Stimulated activated CD4-positive, alpha-beta T cell treated with anti-CD3 and anti-CD28 coated beads, Interleukin-4, amount 100 ng/mL, for 48 hours (primary cell): ENCODE measurements around the gene MRPS18C.

Experiments
- DNase-seq, 2 donors: peaks; one replicate each; pipeline ENCODE4 v3.0.0-alpha.2; 2020; ENCODE audit warnings: low read depth in 2 of 2

MRPS18C gene

GRCh38 chr4:83455281-83456183, at the start of gene MRPS18C, which contains the start of gene HELQ:
TSS of gene MRPS18C (plus strand) at chr4:83456058. CDS start at chr4:83456078, 20 bp downstream.
TSS of gene HELQ (minus strand) at chr4:83455823. CDS start at chr4:83455693, 130 bp downstream.
- peak; percentile 84 to 92 for DNase-seq

DNA sequence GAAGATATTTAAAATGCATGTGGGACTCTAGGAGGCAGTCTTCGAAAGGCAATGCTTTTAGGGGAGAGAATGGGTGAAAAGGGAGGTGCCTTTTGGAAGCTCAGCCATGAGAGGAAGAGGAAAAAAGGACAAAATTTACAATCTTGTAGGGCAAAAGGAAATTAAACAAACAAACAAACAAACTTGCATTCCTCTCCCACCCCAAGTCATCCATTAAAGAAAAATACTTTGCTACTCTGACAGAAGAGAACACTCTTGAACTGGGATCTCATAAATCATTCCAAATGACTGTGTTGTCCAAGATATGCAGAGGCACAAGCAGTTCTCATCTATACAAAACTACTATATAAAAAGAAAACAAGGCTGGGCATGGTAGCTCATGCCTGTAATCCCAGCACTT, 47.0 kb upstream of the MRPS18C start:
- DNase-seq, result no peak

DNA sequence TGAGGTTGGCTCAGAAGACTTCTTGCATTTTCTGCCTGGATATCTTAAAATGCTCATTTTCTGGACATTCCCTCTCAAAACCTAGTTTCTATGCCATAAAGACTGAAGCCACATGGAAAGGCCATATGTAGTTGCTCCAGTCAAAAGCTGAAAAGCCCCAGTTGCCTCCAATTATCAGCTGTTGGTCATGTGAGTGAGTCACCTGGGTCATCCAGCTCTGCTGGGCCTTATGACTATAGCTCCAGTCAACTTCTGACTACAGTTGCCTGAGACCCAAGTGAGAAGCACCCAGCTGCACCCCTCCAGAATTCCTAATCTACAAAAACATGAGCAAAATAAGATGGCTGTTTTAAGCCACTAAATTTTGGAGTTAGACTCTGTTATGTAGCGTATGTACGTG, 42.2 kb upstream of the MRPS18C start:
- no peak for DNase-seq

GRCh38 chr4:83417566-83417965, 38.3 kb upstream of the MRPS18C start:
- no peak for DNase-seq

- DNase-seq, result no peak
Observed at GRCh38 chr4:83418211-83418610, 37.6 kb upstream of the MRPS18C start.

DNA sequence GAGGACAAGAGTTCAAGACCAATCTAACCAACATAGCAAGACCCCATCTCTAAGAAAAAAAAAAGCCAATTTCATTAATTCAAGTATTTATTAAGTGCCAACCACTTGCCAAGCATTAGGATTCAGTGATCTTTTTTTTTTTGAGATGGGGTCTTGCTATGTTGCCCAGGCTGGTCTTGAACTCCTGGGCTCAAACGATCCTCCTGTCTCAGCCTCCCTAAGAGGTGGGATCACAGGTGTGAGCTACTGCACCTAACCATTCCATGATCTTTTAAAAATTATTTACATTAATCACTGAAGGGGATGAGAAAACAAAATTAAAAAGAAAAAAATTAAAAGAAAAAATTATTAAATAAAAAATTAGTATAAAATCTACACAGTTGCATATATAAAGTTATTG, 24.7 kb upstream of the MRPS18C start:
- no peak for DNase-seq

GRCh38 chr4:83436680-83437079, 19.2 kb upstream of the MRPS18C start:
- DNase-seq, result no peak

- no peak for DNase-seq
Observed at GRCh38 chr4:83438719-83439118, 17.1 kb upstream of the MRPS18C start.

DNA sequence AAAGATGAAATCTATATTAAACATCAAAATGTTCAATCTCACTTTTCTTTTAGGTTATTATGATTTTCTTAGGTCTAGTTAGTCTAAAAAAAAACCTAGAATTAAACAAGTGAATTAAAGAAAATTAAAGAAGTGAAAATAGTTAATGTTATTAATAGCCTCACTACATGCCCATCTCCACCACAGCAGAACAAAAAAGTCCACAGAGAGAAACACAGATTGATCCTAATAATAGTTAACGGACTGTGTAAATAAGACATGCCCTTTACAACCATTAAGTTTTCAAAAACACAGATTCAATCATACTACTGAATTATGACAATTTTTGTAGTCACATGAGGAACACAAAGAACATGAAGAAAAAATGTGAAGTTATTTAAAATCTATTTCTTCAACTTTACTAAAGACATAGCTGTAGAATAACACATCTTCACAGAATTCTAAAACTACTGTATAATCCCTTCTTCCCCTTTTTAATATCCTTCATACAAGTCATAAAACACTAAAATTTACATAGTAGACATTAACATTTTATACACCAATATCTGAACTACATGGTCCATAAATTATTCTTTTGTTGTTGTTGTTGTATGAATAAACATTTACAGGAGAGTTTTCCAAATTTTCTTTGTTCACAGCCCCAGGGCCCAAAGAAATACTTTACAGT, 15.6 kb upstream of the MRPS18C start:
- no peak for DNase-seq

DNA sequence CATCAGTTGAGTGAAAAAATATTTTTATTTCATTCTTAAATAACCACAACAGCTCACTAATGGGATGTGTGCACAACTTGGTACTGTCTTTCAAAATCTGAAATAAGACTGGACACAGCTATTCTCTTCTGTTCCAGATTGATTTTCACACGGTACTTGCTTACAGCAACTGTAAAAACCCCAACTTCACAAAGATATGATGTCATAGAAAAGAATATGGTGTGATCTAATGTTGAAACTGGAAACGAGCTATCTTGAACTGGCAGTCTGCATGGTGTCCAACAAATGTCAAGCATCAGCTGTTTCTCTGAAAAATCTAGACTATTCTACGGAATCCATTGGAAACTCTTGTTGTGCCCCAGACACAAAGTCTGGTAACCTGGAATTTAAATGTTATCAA, 15.0 kb upstream of the MRPS18C start:
- no peak for DNase-seq

- no peak for DNase-seq
Observed at GRCh38 chr4:83449009-83449408, 6.8 kb upstream of the MRPS18C start.

DNA sequence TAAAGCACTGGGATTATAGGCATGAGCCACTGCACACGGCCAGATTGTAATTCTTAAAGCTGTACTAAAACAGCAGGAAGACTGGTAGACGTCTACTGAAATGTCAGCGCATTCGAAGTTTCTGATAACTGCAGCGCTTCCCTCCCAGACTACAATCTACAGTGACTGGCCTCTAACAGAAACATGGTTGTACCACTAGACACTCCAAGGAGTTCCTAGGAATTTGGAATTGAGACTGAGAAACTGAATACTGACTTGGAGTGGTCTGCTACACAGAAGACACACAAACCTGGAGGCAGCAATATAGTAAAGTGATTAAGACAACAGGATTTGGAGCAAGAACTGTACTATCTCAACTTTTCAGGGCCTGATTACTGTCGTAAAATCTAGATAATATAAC, 1.2 kb upstream of the MRPS18C start:
- no peak for DNase-seq

DNA sequence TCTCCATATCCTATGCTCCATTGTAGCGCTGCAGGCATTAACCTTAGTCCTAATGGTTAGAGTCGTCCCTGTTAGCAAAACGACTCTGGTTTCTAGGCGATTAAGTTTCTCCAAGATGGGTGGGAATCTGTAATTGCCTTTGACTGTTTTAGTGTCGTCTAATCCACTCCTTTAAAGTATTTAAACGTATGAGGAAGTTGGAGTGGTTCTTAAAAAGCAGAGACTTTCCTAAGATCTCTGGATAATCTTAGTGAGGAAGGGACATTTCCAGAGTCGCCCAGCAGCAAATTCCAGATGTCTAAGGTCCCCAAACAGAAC, 285 bp downstream of the MRPS18C start:
- DNase-seq, result no peak

DNA sequence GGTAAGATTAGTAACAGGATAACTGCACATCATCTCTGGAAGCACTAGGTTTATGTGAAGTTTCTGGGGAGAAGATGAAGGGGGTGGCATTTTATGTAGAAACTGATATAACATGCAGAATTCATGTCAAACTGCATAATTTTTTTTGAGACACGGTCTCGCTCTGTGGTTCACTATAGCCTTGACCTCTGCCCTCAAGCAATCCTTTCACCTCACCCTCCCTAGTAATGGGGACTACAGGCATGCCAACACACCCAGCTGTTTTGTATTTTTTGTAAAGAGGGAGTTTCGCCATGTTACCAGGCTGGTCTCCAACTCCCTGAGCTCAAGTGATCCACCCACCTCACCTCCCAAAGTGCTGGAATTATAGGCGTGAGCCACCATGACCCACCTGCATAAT, 17.6 kb downstream of the MRPS18C start:
- DNase-seq, result no peak

DNA sequence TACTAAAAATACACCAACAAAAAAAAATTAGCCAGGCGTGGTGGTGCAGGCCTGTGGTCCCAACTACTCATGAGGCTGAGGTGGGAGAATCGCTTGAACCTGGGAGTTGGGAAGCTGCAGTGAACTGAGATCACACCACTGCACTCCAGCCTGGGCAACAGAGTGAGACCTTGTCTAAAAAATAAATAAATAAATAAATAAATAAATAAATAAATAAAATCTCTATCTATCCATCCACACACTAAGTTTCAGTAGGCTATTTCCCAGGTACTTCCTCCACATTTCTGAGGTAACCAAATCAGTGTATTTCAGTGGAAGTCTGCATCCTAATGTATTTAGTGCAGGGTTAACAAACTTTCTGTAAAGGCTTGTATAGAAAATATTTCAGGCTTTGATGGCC, 18.1 kb downstream of the MRPS18C start:
- DNase-seq, result no peak

DNA sequence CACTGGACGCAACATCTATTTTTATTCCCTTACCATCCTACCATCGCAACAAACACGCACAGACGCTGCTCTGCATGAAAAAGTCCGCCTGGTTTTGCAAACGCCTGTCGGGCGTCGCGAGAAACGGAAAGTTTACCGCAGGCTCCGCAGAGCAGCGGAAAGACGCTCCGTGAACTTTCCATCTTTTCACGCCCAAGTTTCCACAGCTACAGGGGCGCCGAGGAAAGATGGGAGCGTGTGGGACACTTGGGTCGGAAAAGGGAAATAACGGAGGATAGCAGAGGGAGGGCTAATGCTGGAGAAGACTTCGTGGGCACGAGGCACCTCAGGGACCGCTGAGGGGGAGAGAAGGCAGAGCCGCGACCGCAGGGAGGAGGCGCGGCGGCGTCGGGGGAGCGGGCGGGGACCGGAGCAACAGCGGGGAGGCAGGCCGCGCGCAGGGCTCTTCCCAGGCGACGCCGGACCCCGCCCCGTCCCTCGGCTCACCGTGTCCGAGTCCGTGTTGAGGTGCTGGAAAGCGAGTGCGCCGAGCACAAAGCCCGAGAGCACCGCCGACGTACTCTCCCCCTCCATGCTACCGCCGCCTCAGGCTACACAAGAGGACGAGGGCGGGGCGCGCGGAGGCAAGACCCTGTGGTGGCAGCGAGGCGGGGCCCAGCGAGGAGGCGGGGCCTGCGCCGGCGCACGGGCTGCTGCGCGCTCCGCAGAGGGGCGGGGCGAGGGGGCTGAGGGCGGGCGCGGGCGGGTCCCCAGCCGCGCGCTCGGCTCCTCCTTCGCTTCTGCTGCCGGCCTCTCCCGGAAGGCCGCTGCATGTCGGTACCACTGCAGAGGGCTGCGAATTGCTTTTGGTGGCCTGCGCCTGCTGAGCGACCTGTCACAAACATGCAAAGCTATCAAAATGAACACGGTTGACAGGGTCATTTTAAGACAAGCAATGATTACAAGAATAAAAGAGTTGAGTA, 28.9 kb downstream of the MRPS18C start, which contains the start of gene ABRAXAS1:
TSS of gene ABRAXAS1 (minus strand) at position 601 of the 962 bp plus-strand sequence. CDS start at position 573, 28 bp downstream.
- peak; percentile 91 for DNase-seq

DNA sequence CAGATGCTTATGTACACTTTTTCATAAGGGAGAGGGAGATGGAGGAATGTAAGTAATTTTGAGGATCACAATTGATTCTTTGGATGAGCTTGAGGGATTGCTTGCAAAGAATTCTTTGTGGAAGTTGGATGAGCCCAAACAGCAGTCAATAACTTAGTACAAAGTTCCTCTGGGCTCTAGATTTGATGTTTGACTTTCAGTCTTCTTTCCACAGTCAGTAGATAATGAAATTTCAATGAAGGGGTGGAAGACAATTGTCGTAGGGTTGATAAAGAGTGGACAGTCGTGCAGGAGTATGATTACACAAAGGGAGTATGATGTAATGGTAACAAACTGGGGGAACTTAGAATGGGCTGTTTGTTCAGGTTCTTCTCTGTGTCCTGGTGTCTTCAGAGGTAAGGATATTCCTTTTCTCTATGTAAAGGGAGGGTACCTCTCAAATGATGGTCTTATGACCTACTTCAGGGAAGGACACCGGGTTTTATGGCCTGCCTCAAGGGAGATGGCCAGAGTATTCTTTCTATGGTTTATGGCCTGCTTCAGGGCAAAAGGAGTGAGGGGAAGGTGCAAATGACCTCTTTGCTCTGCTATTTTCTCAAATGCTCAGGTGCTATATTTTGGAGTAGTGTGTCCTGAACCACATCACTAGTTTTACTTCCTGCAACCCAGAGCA, 30.7 kb downstream of the MRPS18C start:
- DNase-seq, result no peak

- DNase-seq, result no peak
Observed at GRCh38 chr4:83489711-83490326, 34.0 kb downstream of the MRPS18C start.

- no peak for DNase-seq
Observed at GRCh38 chr4:83490876-83491450, 35.1 kb downstream of the MRPS18C start.
